Liver (tissue), 9 donors: ENCODE measurements around the gene ANKEF1. TPM values are rescaled to one million over a fixed set of nuclear protein-coding genes. Genes with fewer than 3 reads are reported as not detected.

Experiments used
- DNase-seq: peaks from one replicate; pipeline ENCODE4 v3.0.0-alpha.2; 2017; ENCODE audit warnings: low spot score
- H3K27ac ChIP-seq, 2 donors: one replicate each; pipeline ENCODE4 v1.7.0; 2013; ENCODE audit warnings: inconsistent platforms in 2 of 2, low read length in 2 of 2, control low read depth in 1 of 2, low read depth in 1 of 2, mild to moderate bottlenecking in 1 of 2
- H3K27me3 ChIP-seq, 4 donors: one replicate each; pipeline versions ENCODE4 v1.6.1 to v1.7.0; 2013; ENCODE audit warnings: low read length in 3 of 4, inconsistent platforms in 1 of 4, mild to moderate bottlenecking in 1 of 4, moderate library complexity in 1 of 4; ENCODE audit not compliant: control insufficient read depth in 4 of 4, insufficient read depth in 4 of 4
- H3K36me3 ChIP-seq, 4 donors: one replicate each; pipeline versions ENCODE4 v1.6.1 to v1.7.0; 2013; ENCODE audit warnings: low read length in 3 of 4, mild to moderate bottlenecking in 3 of 4, low read depth in 1 of 4, moderate library complexity in 1 of 4; ENCODE audit not compliant: control insufficient read depth in 4 of 4, insufficient read depth in 3 of 4
- H3K4me1 ChIP-seq, 4 donors: one replicate each; pipeline versions ENCODE4 v1.6.1 to v1.7.0; 2013; ENCODE audit warnings: low read length in 3 of 4, mild to moderate bottlenecking in 3 of 4, moderate library complexity in 1 of 4; ENCODE audit not compliant: control insufficient read depth in 4 of 4, insufficient read depth in 4 of 4
- H3K4me3 ChIP-seq, 3 donors: one replicate each; pipeline versions ENCODE4 v1.6.1 to v1.7.0; 2013; ENCODE audit warnings: low read length in 3 of 3, control low read depth in 1 of 3, low read depth in 1 of 3, mild to moderate bottlenecking in 1 of 3
- H3K9ac ChIP-seq, 2 donors: one replicate each; pipeline ENCODE4 v1.7.0; 2013; ENCODE audit warnings: low read length in 2 of 2, mild to moderate bottlenecking in 2 of 2, moderate library complexity in 2 of 2, control low read depth in 1 of 2, low read depth in 1 of 2
- H3K9me3 ChIP-seq, 4 donors: one replicate each; pipeline versions ENCODE4 v1.6.1 to v1.7.0; 2013; ENCODE audit warnings: low read length in 3 of 4; ENCODE audit not compliant: control insufficient read depth in 4 of 4
- CTCF ChIP-seq: fragments of 150-350 bp; IDR thresholded peaks from 2 replicates; pipeline ENCODE4 v1.5.1; 2017; ENCODE audit warnings: improper control_type of control experiment, low read depth, low read length; ENCODE audit not compliant: missing input control
- EGR1 ChIP-seq, 2 donors: IDR thresholded peaks; 2 replicates each; pipeline ENCODE4 v1.6.1; 2016 to 2018; ENCODE audit warnings: antibody characterized with exemption in 2 of 2, low read depth in 2 of 2
- FOXA1 ChIP-seq: IDR thresholded peaks from 2 replicates; pipeline ENCODE4 v1.6.1; 2016; ENCODE audit warnings: antibody characterized with exemption
- FOXA2 ChIP-seq: IDR thresholded peaks from 2 replicates; pipeline ENCODE4 v1.6.1; 2016; ENCODE audit warnings: antibody characterized with exemption
- GABPA ChIP-seq, 2 donors: IDR thresholded peaks in 1 of 2; conservative IDR thresholded peaks in 1 of 2; 2 replicates each; pipeline ENCODE4 v1.6.1; 2016; ENCODE audit warnings: antibody characterized with exemption in 2 of 2, mild to moderate bottlenecking in 1 of 2, moderate library complexity in 1 of 2
- HNF4A ChIP-seq, 2 donors: conservative IDR thresholded peaks; 2 replicates each; pipeline ENCODE4 v1.6.1; 2016; ENCODE audit warnings: antibody characterized with exemption in 2 of 2, mild to moderate bottlenecking in 2 of 2
- HNF4G ChIP-seq: IDR thresholded peaks from 2 replicates; pipeline ENCODE4 v1.6.1; 2016; ENCODE audit warnings: antibody characterized with exemption
- JUND ChIP-seq, 2 donors: IDR thresholded peaks; 2 replicates each; pipeline ENCODE4 v1.6.1; 2016; ENCODE audit warnings: antibody characterized with exemption in 2 of 2
- NR2F2 ChIP-seq: IDR thresholded peaks from 2 replicates; pipeline ENCODE4 v1.6.1; 2016; ENCODE audit warnings: antibody characterized with exemption
- RXRA ChIP-seq, 2 donors: IDR thresholded peaks; 2 replicates each; pipeline ENCODE4 v1.6.1; 2017 to 2018; ENCODE audit warnings: antibody characterized with exemption in 2 of 2, mild to moderate bottlenecking in 1 of 2
- SP1 ChIP-seq: IDR thresholded peaks from 2 replicates; pipeline ENCODE4 v1.6.1; 2018; ENCODE audit warnings: antibody characterized with exemption, mild to moderate bottlenecking
- TAF1 ChIP-seq: conservative IDR thresholded peaks from 2 replicates; pipeline ENCODE4 v1.6.1; 2016; ENCODE audit warnings: antibody characterized with exemption, mild to moderate bottlenecking
- YY1 ChIP-seq: IDR thresholded peaks from 2 replicates; pipeline ENCODE4 v1.6.1; 2016; ENCODE audit warnings: antibody characterized with exemption, mild to moderate bottlenecking
- WGBS: extraction: QIAGEN DNeasy Blood & Tissue Kit; methylation state at CpG from one replicate; pipeline ENCODE4 v1.1.7; 2013; 5-methylcytosine and 5-hydroxymethylcytosine counted together
- polyA plus RNA-seq, 2 donors: library from polyadenylated mRNA; stranded (reverse) in 1 of 2; unstranded in 1 of 2; fragments of 200-250 nt in 1 of 2; fragments of >200 nt in 1 of 2; fragmentation: Nextera tagmentation in 1 of 2; extraction: Ambion mirVana in 1 of 2; gene quantifications; one replicate each; pipeline versions ENCODE4 v1.2.1 to v1.2.3, GENCODE V29; 2013 to 2015
- total RNA-seq, 2 donors: library from RNA; depleted of rRNA; stranded (reverse); fragments of >200 nt; gene quantifications; one replicate each; pipeline ENCODE4 v1.2.3, GENCODE V29; 2014
- TF ChIP-seq, protein P1 (sequence below): IDR thresholded peaks from 2 replicates; pipeline ENCODE4 v1.6.1; 2016; ENCODE audit warnings: antibody characterized with exemption
- TF ChIP-seq, protein P2 (sequence below): IDR thresholded peaks from 2 replicates; pipeline ENCODE4 v1.6.1; 2016; ENCODE audit warnings: antibody characterized with exemption
- TF ChIP-seq, protein P3 (sequence below): IDR thresholded peaks from 2 replicates; pipeline ENCODE4 v1.6.1; 2016; ENCODE audit warnings: antibody characterized with exemption, mild to moderate bottlenecking
- TF ChIP-seq, protein P4 (sequence below): IDR thresholded peaks from 2 replicates; pipeline ENCODE4 v1.6.1; 2016; ENCODE audit warnings: antibody characterized with exemption
- donor health status: healthy.
- donor health status: healthy.
- donor health status: healthy.
- donor health status: healthy.
- donor health status: healthy.

ANKEF1 gene
- total and polyA plus RNA-seq, 4 donors = 1.6 to 5.1 (median 2.6) TPM

- H3K9ac ChIP-seq = no peak overlapping the region
- no peak for DNase-seq
- peaks cover 0 to 2% (median 0%) of the 10 kb centered on the region in 4 donors for H3K36me3 ChIP-seq
- H3K4me1 ChIP-seq = no peaks in the 10 kb centered on the region
- H3K4me3 ChIP-seq = no peak overlapping the region
- no peaks in the 10 kb centered on the region for H3K27me3 ChIP-seq
- H3K27ac ChIP-seq = no peak overlapping the region
- no peak for TF ChIP-seq TAF1
- no peak for TF ChIP-seq GABPA (IDR thresholded peaks at IDR 0.05 in 1 of 2, conservative IDR thresholded peaks at IDR 0.05 in 1 of 2)
- TF ChIP-seq JUND (IDR thresholded peaks at IDR 0.05) = no peak
- no peak for TF ChIP-seq SP1
- no peak for TF ChIP-seq HNF4G
- no peak for TF ChIP-seq FOXA2
- TF ChIP-seq EGR1 (IDR thresholded peaks at IDR 0.05; ENCODE audit: low read depth in 2 of 2) = no peak
- TF ChIP-seq, protein P1, sequence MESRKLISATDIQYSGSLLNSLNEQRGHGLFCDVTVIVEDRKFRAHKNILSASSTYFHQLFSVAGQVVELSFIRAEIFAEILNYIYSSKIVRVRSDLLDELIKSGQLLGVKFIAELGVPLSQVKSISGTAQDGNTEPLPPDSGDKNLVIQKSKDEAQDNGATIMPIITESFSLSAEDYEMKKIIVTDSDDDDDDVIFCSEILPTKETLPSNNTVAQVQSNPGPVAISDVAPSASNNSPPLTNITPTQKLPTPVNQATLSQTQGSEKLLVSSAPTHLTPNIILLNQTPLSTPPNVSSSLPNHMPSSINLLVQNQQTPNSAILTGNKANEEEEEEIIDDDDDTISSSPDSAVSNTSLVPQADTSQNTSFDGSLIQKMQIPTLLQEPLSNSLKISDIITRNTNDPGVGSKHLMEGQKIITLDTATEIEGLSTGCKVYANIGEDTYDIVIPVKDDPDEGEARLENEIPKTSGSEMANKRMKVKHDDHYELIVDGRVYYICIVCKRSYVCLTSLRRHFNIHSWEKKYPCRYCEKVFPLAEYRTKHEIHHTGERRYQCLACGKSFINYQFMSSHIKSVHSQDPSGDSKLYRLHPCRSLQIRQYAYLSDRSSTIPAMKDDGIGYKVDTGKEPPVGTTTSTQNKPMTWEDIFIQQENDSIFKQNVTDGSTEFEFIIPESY = no peak
- WGBS = 95% methylated on average over 2 of the region's 2 CpGs
- H3K9me3 ChIP-seq = no peaks in the 10 kb centered on the region
Observed at GRCh38 chr20:10063482-10063881, 28.7 kb downstream of the ANKEF1 start.

GRCh38 chr20:10064611-10065010 is 29.8 kb downstream of the ANKEF1 start:
- Histone ChIP-seq H3K9ac (no peak overlapping the region), H3K4me3 (no peak overlapping the region), H3K4me1 (no peaks in the 10 kb centered on the region), H3K9me3 (no peaks in the 10 kb centered on the region), H3K27me3 (no peaks in the 10 kb centered on the region), H3K27ac (no peak overlapping the region), H3K36me3 (no peaks in the 10 kb centered on the region)
- WGBS = 86% methylated on average over 1 of the region's 1 CpG
- DNase-seq = no peak
- TF ChIP-seq GABPA (IDR thresholded peaks at IDR 0.05 in 1 of 2, conservative IDR thresholded peaks at IDR 0.05 in 1 of 2) = no peak
- TF ChIP-seq, protein P1 = no peak
- TF ChIP-seq FOXA2 = no peak
- TF ChIP-seq JUND (IDR thresholded peaks at IDR 0.05) = no peak
- no peak for TF ChIP-seq HNF4A (conservative IDR thresholded peaks at IDR 0.05)
- no peak for TF ChIP-seq RXRA (IDR thresholded peaks at IDR 0.05)
- TF ChIP-seq, protein P2, sequence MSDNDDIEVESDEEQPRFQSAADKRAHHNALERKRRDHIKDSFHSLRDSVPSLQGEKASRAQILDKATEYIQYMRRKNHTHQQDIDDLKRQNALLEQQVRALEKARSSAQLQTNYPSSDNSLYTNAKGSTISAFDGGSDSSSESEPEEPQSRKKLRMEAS = no peak
- no peak for TF ChIP-seq CTCF
- TF ChIP-seq EGR1 (IDR thresholded peaks at IDR 0.05; ENCODE audit: low read depth in 2 of 2) = no peak
- TF ChIP-seq HNF4G = no peak
- TF ChIP-seq SP1 = no peak
- TF ChIP-seq, protein P3, sequence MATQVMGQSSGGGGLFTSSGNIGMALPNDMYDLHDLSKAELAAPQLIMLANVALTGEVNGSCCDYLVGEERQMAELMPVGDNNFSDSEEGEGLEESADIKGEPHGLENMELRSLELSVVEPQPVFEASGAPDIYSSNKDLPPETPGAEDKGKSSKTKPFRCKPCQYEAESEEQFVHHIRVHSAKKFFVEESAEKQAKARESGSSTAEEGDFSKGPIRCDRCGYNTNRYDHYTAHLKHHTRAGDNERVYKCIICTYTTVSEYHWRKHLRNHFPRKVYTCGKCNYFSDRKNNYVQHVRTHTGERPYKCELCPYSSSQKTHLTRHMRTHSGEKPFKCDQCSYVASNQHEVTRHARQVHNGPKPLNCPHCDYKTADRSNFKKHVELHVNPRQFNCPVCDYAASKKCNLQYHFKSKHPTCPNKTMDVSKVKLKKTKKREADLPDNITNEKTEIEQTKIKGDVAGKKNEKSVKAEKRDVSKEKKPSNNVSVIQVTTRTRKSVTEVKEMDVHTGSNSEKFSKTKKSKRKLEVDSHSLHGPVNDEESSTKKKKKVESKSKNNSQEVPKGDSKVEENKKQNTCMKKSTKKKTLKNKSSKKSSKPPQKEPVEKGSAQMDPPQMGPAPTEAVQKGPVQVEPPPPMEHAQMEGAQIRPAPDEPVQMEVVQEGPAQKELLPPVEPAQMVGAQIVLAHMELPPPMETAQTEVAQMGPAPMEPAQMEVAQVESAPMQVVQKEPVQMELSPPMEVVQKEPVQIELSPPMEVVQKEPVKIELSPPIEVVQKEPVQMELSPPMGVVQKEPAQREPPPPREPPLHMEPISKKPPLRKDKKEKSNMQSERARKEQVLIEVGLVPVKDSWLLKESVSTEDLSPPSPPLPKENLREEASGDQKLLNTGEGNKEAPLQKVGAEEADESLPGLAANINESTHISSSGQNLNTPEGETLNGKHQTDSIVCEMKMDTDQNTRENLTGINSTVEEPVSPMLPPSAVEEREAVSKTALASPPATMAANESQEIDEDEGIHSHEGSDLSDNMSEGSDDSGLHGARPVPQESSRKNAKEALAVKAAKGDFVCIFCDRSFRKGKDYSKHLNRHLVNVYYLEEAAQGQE = no peak
- no peak for TF ChIP-seq YY1
- TF ChIP-seq NR2F2 = no peak
- TF ChIP-seq, protein P4, sequence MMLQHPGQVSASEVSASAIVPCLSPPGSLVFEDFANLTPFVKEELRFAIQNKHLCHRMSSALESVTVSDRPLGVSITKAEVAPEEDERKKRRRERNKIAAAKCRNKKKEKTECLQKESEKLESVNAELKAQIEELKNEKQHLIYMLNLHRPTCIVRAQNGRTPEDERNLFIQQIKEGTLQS = no peak
- TF ChIP-seq TAF1 = no peak
- TF ChIP-seq FOXA1 = no peak
